ENCODE results near the gene GSTO2.

The GSTO2 gene

GRCh38 chr10:104304927-104305326 is 35.9 kb downstream of the GSTO2 start:
- TF ChIP-seq ZNF449 (tag by site-specific recombination; IDR thresholded peaks at IDR 0.05) (no peak), HOXA7 (CRISPR knock-in tag; IDR thresholded peaks at IDR 0.05; ENCODE audit: borderline replicate concordance) (no peak), ZBTB20 (tag by site-specific recombination; IDR thresholded peaks at IDR 0.05) (no peak), MYNN (tag by site-specific recombination; IDR thresholded peaks at IDR 0.05; ENCODE audit: borderline replicate concordance) (no peak), BCL11B (tag by site-specific recombination; IDR thresholded peaks at IDR 0.05; ENCODE audit: low read depth) (no peak), ZNF48 (tag by site-specific recombination; IDR thresholded peaks at IDR 0.05) (no peak), ZNF23 (tag by site-specific recombination; IDR thresholded peaks at IDR 0.05; ENCODE audit: borderline replicate concordance) (no peak), ZNF521 (tag by site-specific recombination; IDR thresholded peaks at IDR 0.05) (no peak), ZNF777 (tag by site-specific recombination; IDR thresholded peaks at IDR 0.05; ENCODE audit: borderline replicate concordance) (no peak), SP3 (tag by site-specific recombination; IDR thresholded peaks at IDR 0.05) (no peak), ZNF292 (tag by site-specific recombination; IDR thresholded peaks at IDR 0.05; ENCODE audit: borderline replicate concordance, low read depth) (no peak), ZSCAN4 (tag by site-specific recombination; IDR thresholded peaks at IDR 0.05) (no peak), KLF17 (tag by site-specific recombination; IDR thresholded peaks at IDR 0.05) (no peak), ZNF221 (tag by site-specific recombination; IDR thresholded peaks at IDR 0.05; ENCODE audit: borderline replicate concordance) (no peak), EGR2 (tag by site-specific recombination; IDR thresholded peaks at IDR 0.05; ENCODE audit: low read depth) (no peak), ZBTB1 (tag by site-specific recombination; IDR thresholded peaks at IDR 0.05) (no peak)
- POLR2A ChIA-PET = interaction anchor here (0.8 to 2.0 kb wide), 2 partner anchors 29 to 33 kb away, joined by 4 to 8 read pairs; partner anchors contain the start of gene ITPRIP
- H3K27ac ChIP-seq (ENCODE audit: extremely low read depth, low read depth, low read length) = no peak overlapping the region
- H3K4me1 ChIP-seq (ENCODE audit: control insufficient read depth, insufficient read depth, low read length) = no peaks in the 10 kb centered on the region
- H3K36me3 ChIP-seq (ENCODE audit: control insufficient read depth in 2 of 2, insufficient read depth in 1 of 2, low read length in 2 of 2) = no peaks in the 10 kb centered on the region
- no peaks in the 10 kb centered on the region for H3K9me3 ChIP-seq (ENCODE audit: control insufficient read depth, insufficient read depth, low read depth, low read length)
- H3K4me3 ChIP-seq (ENCODE audit: low read depth, low read length) = no peak overlapping the region
- CTCF ChIA-PET = interaction anchor here (0.6 to 7.2 kb wide), 15 partner anchors 9 to 318 kb away, joined by 3 to 152 read pairs (median 7); partner anchors contain the start of genes CFAP58 and ITPRIP

GRCh38 chr10:104306897-104307296 is 37.9 kb downstream of the GSTO2 start:
- Histone ChIP-seq H3K4me1 (ENCODE audit: control insufficient read depth, insufficient read depth, low read length) (no peaks in the 10 kb centered on the region), H3K4me3 (ENCODE audit: low read depth, low read length) (no peak overlapping the region), H3K36me3 (ENCODE audit: control insufficient read depth in 2 of 2, insufficient read depth in 1 of 2, low read length in 2 of 2) (peaks cover 0 to 7% of the 10 kb centered on the region in 2 experiments; a peak in 1 of 3 replicates), H3K9me3 (ENCODE audit: control insufficient read depth, insufficient read depth, low read depth, low read length) (no peaks in the 10 kb centered on the region), H3K27ac (ENCODE audit: extremely low read depth, low read depth, low read length) (no peak overlapping the region)
- no peak for TF ChIP-seq ZBTB7A (tag by site-specific recombination; IDR thresholded peaks at IDR 0.05; ENCODE audit: low read depth)
- no peak for TF ChIP-seq ZNF169 (tag by site-specific recombination; IDR thresholded peaks at IDR 0.05)
- no peak for TF ChIP-seq OVOL3 (tag by site-specific recombination; IDR thresholded peaks at IDR 0.05)
- no peak for TF ChIP-seq ZEB2 (tag by site-specific recombination; IDR thresholded peaks at IDR 0.05)
- no peak for TF ChIP-seq ZFP37 (tag by site-specific recombination; IDR thresholded peaks at IDR 0.05)
- no peak for TF ChIP-seq REPIN1 (tag by site-specific recombination; IDR thresholded peaks at IDR 0.05; ENCODE audit: low read depth)
- no peak for TF ChIP-seq ZNF174 (tag by site-specific recombination; IDR thresholded peaks at IDR 0.05)
- no peak for TF ChIP-seq ZNF214 (tag by site-specific recombination; IDR thresholded peaks at IDR 0.05; ENCODE audit: borderline replicate concordance)
- no peak for TF ChIP-seq ZNF416 (tag by site-specific recombination; IDR thresholded peaks at IDR 0.05)
- no peak for TF ChIP-seq GLIS1 (tag by site-specific recombination; IDR thresholded peaks at IDR 0.05)
- TF ChIP-seq ZNF555 (tag by site-specific recombination; conservative IDR thresholded peaks at IDR 0.05) = no peak
- ChIA-PET CTCF (interaction anchor here (0.7 to 7.2 kb wide), 10 partner anchors 7 to 416 kb away, joined by 3 to 152 read pairs (median 11); partner anchors contain the start of gene CFAP58), POLR2A (interaction anchor here (0.6 kb wide), 1 partner anchor 961 kb away, joined by 3 read pairs; no protein-coding TSS in a partner anchor)
